Measurements from ENCODE around the gene MCC.

The MCC gene

DNA sequence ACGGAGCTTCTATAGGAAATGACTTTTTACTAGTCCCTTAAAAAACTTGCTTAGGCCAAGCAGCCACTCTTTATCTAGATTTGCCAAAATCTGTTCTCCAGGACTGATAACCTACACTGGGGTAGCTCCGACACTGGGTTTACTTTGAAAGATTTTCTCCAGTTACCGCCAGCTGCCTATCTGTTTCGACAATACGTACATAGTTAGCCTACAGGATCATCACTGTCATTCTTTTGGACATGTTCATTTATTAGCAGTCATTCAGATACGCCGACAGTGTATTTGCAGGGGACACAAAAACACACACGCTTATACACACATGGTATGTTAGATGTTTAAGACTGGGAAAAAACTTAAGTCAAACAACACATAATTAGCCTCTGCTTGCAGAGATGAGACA lies 286.0 kb downstream of the MCC start:
- no peak for DNase-seq (ENCODE audit: low read depth in 3 of 3)

- DNase-seq (ENCODE audit: low read depth in 3 of 3): no peak
Observed at GRCh38 chr5:113201715-113202114, 286.5 kb downstream of the MCC start.

DNA sequence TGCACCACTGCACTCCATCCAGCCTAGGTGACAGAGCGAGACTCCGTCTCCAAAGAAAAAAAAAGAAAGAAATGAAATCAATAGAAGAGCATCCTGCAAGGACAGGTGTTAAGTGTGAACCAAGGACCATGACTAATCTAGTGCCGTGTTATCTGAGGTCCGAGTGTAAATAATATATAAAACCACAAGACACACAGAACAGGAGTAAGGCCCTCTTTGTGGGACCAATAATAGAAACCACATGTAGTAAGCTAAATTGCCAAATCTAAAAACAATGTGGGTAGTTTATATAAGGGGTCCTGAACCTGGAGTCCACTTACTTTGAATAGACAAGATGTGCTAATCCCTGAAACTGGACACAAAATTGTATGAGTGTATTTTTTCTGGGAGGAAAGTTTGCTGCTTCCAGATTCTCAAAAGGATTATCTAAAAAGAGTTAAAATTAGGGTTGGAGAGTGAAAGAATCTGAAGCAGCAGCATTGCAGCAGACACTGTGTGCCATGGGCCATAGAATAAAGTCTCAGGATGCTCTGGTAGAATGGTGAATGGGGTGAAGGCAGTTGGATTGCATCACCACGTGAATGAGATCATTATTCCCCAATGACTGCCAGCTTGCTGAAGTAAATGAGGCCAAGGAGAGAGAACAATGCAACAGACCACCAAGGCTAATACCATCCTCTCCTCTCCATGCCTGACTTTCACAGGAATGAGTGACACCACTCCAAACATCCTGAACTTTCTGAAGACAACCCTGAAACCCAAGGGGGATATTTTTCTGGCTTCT lies 288.9 kb downstream of the MCC start:
- DNase-seq (ENCODE audit: low read depth in 3 of 3): no peak

DNA sequence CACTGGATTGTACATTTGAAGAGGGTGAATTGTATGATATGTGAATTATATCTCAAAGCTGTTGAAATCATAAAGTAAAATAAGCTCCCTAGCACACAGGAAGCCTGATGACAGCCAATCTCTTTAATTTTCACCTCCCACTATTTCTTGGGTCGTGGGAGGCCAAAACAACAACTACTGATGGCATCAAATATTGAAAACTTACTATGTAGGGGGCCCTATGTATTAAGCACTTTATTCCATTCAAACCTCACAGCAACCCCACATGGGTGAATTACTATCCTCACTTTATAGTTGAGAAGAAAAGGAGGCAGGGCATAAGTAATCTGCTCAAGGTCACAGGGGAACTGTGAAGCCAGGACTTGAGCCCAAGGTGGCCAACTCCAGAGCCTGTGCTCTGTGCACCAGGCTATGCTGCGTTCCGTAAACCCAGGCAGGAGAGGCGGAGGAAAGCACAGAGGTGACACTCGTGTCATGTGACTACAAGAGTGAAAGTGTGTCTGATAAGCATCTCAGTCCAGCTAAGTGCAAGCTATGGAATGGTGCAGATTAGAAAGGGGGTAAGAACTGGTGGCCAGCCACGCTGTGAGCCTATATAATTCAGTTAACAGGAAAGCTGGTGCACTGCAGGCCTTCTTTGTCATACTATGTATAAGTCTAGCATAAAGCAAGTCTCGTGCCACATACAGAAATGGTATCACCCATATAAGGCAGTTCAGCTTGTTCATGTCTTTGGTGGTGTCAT lies 290.6 kb downstream of the MCC start:
- DNase-seq (ENCODE audit: low read depth in 3 of 3): no peak

DNA sequence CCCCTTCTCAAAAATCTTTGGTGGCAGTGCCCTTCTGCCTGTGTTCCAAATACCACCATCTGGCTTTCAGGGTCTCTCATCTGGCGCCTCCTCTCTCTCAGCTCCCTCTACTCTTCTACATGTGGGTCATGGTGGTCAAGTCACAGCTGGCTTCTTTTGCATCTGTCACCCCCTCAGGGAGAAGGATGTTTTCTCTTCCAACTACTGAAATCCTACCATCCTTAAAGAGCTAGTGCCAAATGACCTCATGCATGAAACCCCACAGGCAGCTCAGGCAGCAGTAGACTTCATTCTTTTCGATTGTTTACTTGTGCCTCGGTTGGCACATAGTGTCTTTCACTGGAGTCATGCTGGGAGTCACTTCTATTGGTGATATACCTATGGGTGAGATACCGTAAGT lies 292.5 kb downstream of the MCC start:
- no peak for DNase-seq (ENCODE audit: low read depth in 3 of 3)

DNA sequence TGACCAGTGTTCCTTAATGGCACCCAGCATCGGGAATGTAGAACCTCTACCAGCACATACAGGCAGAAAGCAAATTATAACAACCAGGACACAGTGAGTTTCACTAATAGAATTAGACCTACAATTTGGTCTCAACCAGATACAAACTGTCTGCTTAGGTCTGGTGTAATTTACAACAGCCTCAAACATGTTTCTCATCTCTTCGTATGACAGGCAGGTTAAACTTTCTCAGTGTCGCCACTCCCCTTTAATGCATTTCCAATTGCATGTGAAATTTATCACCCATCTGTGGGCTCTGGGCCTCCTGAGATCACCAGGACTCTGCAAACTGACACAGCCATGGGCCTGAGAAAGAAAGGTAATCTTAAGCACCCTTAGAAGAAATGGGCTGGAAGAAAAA lies 293.0 kb downstream of the MCC start:
- no peak for DNase-seq (ENCODE audit: low read depth in 3 of 3)

DNA sequence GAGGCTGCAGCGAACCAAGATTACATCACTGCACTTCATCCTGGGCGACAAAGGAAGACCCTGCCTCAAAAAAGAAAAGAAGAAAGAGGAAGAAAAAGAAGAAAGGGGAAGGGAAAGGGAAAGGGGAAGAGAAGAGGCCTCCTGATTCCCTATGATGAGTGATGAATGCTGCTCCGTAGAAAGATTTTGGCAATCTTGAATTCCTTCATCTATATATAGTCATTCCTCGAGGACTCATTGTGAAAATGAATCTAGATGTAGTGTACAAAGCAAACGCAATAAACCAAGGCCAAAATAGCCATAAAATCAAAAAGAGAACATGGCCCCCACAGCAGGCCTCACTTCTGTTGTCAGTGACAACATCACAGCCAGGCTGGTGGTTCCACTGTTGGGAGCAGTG lies 293.7 kb downstream of the MCC start:
- DNase-seq (ENCODE audit: low read depth in 3 of 3): no peak

DNA sequence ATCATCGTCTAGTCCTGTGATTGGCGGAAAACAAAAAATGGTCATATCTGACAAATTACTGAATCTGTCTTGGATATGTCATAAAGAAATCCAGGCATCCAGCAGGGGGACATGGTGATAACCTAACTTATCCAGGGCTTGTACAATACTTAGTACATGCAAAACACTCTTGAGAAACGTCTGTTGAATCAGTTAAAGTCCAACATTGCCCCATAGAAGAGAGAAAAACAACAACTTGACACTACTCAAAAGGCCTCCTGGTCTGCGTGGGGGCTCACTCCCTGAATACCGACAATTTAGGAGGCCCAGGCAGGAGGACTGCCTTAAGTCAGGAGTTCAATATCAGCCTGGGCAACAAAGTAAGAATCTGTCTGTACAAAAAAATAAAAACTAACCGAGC lies 294.1 kb downstream of the MCC start:
- no peak for DNase-seq (ENCODE audit: low read depth in 3 of 3)

- DNase-seq (ENCODE audit: low read depth in 3 of 3): no peak
Observed at GRCh38 chr5:113193311-113193978, 294.8 kb downstream of the MCC start.

DNA sequence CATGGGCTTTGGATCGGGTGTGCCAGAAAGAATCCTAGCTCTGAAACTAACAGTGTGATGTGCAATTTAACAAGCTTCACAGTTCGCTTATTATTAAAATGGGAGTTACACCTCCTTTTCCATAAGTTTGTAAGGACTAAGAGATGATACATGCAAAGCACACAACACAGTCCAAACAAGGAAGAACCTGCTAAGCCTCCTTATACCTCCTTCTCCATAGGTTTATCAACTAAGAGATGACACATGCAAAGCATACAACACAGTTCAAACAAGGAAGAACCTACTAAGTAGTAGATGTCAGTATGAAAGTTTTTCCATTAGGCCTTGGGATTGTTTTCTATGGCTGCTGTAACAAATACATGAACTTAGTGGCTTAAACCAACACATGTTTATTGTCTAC lies 295.7 kb downstream of the MCC start:
- no peak for DNase-seq (ENCODE audit: low read depth in 3 of 3)

- no peak for DNase-seq (ENCODE audit: low read depth in 3 of 3)
Observed at GRCh38 chr5:113190347-113190746, 297.9 kb downstream of the MCC start.

- no peak for DNase-seq (ENCODE audit: low read depth in 3 of 3)
Observed at GRCh38 chr5:113189291-113189690, 299.0 kb downstream of the MCC start.

DNA sequence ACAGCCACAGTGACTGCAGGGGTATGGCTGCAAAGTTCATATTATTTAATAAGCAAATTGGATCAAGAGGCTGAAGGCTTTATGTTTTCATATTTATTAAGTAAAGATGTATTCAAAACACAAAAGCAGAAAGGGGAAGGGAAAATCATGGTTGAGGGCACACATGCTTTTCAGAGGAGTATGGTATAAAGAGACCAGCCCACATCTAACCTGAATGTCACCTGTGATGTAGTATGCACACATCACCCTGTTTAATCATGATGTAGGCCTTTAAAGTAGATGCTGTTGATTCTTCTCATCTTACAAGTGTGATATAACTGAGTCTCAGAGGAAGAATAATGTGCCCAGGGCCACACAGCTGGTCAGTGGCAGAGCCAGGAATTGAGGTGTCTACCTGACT lies 299.8 kb downstream of the MCC start:
- no peak for DNase-seq (ENCODE audit: low read depth in 3 of 3)

- no peak for DNase-seq (ENCODE audit: low read depth in 3 of 3)
Observed at GRCh38 chr5:113187906-113188305, 300.3 kb downstream of the MCC start.

- no peak for DNase-seq (ENCODE audit: low read depth in 3 of 3)
Observed at GRCh38 chr5:113186061-113186460, 302.2 kb downstream of the MCC start.

GRCh38 chr5:113183694-113184093 lies 304.6 kb downstream of the MCC start:
- no peak for DNase-seq (ENCODE audit: low read depth in 3 of 3)

DNA sequence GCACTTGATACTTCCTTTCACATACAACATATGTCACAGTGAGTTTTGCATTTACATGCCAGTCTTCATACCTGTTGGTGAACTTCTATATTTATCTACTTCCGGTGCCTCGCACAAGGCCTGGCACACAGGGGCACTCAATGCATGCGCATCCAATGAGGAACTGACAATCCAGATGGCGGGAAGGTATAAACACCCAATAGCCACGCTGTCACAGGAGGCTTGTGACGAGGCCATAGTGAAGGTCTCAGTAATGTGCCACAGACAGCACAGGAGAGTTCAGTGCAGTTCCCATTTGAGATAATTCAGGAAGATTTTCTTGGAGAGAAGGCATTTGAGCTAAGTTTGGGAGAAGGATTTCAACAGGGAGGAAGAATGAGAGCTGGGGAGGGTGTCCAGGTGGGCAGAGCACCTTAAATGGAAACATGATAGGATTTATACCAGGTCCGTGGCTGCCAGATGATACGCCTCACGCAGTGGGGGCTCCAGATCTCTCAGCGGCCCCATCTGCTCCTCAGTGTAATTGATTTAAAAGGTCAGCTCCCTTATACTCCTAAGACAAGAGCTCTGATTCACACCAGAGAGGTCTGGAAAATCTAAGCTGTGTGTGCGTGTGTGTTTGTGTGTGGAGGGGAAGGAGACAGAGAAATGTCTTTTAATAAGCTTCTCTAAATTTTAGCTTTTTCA lies 305.5 kb downstream of the MCC start:
- DNase-seq (ENCODE audit: low read depth in 3 of 3): no peak

DNA sequence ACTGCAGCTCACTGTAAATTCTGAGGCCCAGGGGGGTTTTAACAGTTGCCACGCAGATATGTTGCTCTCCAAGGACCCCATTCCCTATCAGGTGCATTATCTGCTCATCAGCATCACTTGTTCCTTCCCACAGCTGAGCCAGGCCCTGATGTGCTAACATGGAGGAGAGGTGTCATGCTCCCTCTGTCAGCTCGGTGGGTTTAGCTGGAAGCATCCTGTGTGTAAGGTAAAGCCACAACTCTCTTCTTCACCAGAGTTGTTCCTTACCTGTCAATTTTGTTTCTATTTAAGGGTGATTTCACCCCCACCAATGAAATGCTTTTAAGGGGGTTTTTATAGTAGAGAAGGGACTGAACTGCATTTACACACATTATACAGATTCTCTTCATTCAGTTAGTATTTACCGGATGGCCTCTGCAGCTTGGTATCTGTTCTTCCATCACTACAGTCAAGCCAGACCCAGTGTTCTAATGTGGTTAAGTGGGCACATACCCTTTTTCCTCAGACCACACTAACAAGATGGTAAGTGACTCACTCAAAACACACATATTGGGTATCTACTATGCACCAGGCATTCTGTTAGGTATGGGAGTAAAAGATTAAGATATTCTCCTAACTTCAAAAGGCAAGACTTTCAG lies 306.3 kb downstream of the MCC start:
- DNase-seq (ENCODE audit: low read depth in 3 of 3): no peak

DNA sequence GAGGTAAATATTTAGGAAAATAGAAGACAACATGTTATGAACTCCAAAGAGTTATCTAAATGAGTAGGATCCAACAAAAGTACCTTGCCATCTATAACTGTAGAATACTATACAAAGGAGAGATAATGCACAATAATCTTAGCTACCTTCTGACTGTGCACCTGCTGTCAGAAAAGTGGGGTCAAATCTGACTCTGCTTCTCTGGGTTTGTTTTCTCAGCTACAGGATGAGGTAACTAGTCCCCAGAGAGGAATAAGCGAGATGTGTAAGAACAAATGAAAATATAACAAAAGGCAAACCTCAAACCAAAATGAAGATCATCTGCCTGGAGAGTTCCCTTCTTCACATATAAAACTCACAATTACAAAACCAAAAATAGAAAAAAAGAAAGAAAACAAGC lies 306.8 kb downstream of the MCC start:
- DNase-seq (ENCODE audit: low read depth in 3 of 3): no peak

DNA sequence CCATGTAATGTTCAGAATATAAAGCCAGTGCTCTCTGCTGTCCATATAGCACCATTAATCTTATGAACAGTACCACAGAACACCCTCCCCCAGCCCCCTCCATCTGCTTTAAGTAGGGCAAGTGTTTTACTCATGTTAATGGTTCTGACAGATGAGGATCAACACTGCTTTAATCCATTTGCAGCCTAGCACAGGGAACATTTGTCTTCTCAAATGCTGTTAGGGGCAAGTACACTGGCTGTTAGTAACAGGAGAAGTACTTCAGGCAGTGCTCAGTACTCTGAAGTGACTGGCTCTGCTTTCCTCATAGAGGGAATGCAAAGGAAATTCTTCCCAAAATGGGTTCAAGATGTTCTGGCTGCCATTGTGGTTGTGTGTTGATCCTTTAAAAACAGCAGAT lies 309.1 kb downstream of the MCC start:
- DNase-seq (ENCODE audit: low read depth in 3 of 3): no peak

- no peak for DNase-seq (ENCODE audit: low read depth in 3 of 3)
Observed at GRCh38 chr5:113178073-113178779, 310.0 kb downstream of the MCC start.
